Peyer's patch (tissue), 4 donors: ENCODE results near the gene PPARA. TPM values are rescaled to one million over a fixed set of nuclear protein-coding genes. Genes with fewer than 3 reads are reported as not detected.

Experiments used
- DNase-seq, 3 donors: peaks; one replicate each; pipeline ENCODE4 v3.0.0-alpha.2; 2017 to 2019
- H3K27ac ChIP-seq, 4 donors: fragments of 200-600 bp; sonication (generic); one replicate each; pipeline ENCODE4 v1.5.1; 2016 to 2019
- H3K27me3 ChIP-seq, 2 donors: fragments of 200-600 bp; sonication (generic); one replicate each; pipeline ENCODE4 v1.5.1; 2019
- H3K36me3 ChIP-seq, 3 donors: fragments of 200-600 bp; sonication (generic); one replicate each; pipeline ENCODE4 v1.5.1; 2016 to 2019
- H3K4me1 ChIP-seq, 4 donors: fragments of 200-600 bp; sonication (generic); one replicate each; pipeline ENCODE4 v1.5.1; 2016 to 2019
- H3K4me3 ChIP-seq, 4 donors: fragments of 200-600 bp; sonication (generic); 1 replicate in 3 of 4; 2 replicates in 1 of 4; pipeline ENCODE4 v1.5.1; 2016 to 2019; ENCODE audit warnings: mild to moderate bottlenecking in 1 of 4
- H3K9me3 ChIP-seq, 4 donors: fragments of 200-600 bp; sonication (generic); one replicate each; pipeline ENCODE4 v1.5.1; 2016 to 2019; ENCODE audit warnings: mild to moderate bottlenecking in 1 of 4
- POLR2A ChIP-seq, 2 donors: fragments of 450-650 bp; IDR thresholded peaks; one replicate each; pipeline ENCODE4 v1.5.1; 2017; ENCODE audit warnings: antibody characterized with exemption in 2 of 2, mild to moderate bottlenecking in 2 of 2, moderate library complexity in 2 of 2
- total RNA-seq, 4 donors: library from RNA; depleted of rRNA; stranded (reverse); fragments of >200 nt; gene quantifications; one replicate each; pipeline ENCODE4 v1.1.0, GENCODE V29; 2016
- TF ChIP-seq, protein P1 (sequence below), 6 experiments: fragments of 450-650 bp in 4 of 6; fragments of 200-600 bp in 2 of 6; sonication (generic) in 1 of 6; IDR thresholded peaks; one replicate each; pipeline ENCODE4 v1.5.1; 2017 to 2019; ENCODE audit warnings: antibody characterized with exemption in 6 of 6, mild to moderate bottlenecking in 3 of 6, moderate library complexity in 1 of 6

PPARA gene
- total RNA-seq, 4 donors from 2014 or later: 21.5 to 231 (median 189) TPM

DNA sequence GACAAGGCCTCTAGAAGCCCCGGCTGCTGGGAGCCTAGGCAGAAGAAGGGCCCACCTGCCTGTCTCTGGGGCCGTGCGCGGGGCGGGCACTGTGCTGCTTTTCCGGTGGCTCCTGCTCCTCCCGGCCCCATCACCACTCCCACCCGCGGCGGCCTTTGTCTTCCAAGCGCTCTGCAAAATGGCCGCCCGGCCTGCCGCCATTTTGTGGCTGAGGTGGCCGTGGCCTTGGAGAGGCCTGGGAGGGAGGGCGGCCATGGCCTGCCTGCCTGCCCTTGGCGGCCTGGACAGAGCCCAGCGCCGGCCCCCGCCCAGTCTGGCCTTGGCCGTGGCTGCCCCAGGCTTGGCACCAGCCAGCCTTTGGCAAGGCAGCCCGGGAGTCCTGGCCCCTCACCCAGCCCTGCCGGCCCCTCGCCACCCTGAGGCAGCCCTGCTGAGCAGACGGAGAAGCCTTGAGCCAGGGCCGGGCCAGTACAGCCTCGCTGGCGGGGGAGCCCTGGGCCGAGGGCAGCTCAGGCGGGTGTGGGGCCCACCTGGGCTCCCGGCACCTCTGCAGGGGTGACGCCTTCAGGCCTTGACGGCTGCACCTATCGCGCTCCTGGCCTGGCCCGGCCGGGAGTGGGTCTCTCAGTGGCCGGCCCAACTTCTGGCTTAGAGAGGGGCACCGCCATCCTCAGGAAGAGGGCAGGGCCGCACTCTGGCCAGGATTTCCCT lies 46.0 kb upstream of the PPARA start:
- DNase-seq: no peak
- H3K27me3 ChIP-seq: no peaks in the 10 kb centered on the region
- peaks cover 0 to 62% (median 0%) of the 10 kb centered on the region in 3 donors for H3K36me3 ChIP-seq
- no peak overlapping the region for H3K4me3 ChIP-seq
- peaks cover 0 to 67% (median 24%) of the 10 kb centered on the region in 4 donors for H3K4me1 ChIP-seq
- peak overlapping the region; percentile 59 to 97 (median 82) for H3K27ac ChIP-seq
- TF ChIP-seq, protein P1, sequence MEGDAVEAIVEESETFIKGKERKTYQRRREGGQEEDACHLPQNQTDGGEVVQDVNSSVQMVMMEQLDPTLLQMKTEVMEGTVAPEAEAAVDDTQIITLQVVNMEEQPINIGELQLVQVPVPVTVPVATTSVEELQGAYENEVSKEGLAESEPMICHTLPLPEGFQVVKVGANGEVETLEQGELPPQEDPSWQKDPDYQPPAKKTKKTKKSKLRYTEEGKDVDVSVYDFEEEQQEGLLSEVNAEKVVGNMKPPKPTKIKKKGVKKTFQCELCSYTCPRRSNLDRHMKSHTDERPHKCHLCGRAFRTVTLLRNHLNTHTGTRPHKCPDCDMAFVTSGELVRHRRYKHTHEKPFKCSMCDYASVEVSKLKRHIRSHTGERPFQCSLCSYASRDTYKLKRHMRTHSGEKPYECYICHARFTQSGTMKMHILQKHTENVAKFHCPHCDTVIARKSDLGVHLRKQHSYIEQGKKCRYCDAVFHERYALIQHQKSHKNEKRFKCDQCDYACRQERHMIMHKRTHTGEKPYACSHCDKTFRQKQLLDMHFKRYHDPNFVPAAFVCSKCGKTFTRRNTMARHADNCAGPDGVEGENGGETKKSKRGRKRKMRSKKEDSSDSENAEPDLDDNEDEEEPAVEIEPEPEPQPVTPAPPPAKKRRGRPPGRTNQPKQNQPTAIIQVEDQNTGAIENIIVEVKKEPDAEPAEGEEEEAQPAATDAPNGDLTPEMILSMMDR (IDR thresholded peaks at IDR 0.05): no peak
- no peak for TF ChIP-seq POLR2A (IDR thresholded peaks at IDR 0.05)
- H3K9me3 ChIP-seq: no peaks in the 10 kb centered on the region

DNA sequence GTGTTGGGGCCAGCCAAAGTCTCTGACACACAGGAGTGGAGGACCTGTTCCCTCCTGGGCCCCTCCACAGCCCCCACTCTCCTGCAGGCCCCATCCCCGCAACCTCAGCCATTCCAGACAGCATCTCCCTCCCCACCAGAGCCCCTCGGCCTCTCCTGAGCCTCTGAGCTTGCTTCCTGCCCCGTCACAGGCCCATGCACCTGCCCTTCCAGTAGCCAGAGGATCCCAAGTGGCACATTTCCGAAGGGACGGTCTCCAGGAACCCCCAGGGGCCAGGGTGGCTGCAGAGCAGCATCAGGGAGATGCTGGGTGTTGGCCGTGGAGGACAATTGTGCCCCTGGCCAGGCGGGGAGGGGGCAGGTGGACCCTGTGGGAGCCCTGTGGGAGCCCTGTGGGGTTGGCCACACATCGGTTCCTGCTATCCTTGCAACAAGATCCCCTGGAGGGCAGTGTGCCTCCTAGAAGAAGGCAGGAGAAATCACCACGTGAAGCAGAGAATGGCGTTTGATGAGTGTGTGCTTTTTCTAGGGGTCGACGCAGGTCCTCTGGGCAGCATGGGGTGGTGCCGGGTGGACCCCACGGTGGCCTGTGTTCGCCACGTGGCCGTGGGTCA lies 45.3 kb upstream of the PPARA start:
- peak overlapping the region in 1 of 4 donors; percentile 26 for H3K4me3 ChIP-seq
- no peaks in the 10 kb centered on the region for H3K9me3 ChIP-seq
- no peaks in the 10 kb centered on the region for H3K27me3 ChIP-seq
- peak overlapping the region; percentile 59 to 97 (median 82) for H3K27ac ChIP-seq
- H3K4me1 ChIP-seq: peaks cover 0 to 74% (median 24%) of the 10 kb centered on the region in 4 donors
- no peak for DNase-seq
- TF ChIP-seq POLR2A (IDR thresholded peaks at IDR 0.05): no peak
- peaks cover 0 to 62% (median 0%) of the 10 kb centered on the region in 3 donors for H3K36me3 ChIP-seq

DNA sequence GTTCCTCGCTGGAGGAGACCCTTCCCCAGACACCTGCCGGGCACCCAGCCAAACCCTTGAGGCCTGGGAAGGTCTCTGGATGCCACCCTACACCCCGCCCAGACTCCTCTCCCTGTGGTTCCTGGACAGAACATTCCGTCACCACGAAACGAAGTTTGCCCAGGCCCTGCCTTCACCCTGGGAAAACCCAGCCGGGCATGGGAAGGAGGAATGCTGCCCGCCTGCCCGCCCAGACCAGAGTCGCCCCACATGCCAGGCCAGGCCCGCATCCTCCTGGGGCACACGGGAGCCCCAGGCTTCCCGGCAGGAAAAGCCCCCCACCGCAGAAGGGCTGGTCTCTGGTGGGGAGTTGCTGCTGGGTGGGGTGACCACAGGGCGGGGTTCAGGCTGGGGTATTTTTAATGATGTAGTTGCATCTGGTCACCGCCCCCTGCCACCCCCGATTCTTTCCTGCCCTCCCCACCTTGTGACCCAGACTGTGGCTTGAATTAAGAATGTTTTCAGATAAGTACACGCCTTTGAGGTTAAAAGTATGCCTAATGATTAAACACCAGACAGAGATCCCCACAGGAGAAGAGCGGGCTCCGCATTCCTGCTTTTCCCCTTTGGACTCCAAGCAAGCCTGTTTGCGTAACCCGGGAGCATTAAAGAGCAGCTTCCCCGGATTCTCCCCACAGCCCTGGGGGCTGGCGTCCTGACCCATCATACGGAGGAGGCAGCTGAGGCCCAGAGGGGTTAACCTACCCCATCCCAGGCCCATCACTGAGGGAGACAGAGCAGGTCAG lies 44.6 kb upstream of the PPARA start:
- Histone ChIP-seq H3K27ac (peak overlapping the region; percentile 59 to 97 (median 82)), H3K9me3 (no peaks in the 10 kb centered on the region), H3K36me3 (peaks cover 0 to 62% (median 0%) of the 10 kb centered on the region in 3 donors), H3K4me3 (peak overlapping the region in 1 of 4 donors; percentile 26), H3K4me1 (peaks cover 0 to 81% (median 24%) of the 10 kb centered on the region in 4 donors), H3K27me3 (no peaks in the 10 kb centered on the region)
- peak in 1 of 2 donors; percentile 40 for TF ChIP-seq POLR2A (IDR thresholded peaks at IDR 0.05)
- TF ChIP-seq, protein P1 (IDR thresholded peaks at IDR 0.05): no peak
- DNase-seq: peak in 2 of 3 donors; percentile 85

DNA sequence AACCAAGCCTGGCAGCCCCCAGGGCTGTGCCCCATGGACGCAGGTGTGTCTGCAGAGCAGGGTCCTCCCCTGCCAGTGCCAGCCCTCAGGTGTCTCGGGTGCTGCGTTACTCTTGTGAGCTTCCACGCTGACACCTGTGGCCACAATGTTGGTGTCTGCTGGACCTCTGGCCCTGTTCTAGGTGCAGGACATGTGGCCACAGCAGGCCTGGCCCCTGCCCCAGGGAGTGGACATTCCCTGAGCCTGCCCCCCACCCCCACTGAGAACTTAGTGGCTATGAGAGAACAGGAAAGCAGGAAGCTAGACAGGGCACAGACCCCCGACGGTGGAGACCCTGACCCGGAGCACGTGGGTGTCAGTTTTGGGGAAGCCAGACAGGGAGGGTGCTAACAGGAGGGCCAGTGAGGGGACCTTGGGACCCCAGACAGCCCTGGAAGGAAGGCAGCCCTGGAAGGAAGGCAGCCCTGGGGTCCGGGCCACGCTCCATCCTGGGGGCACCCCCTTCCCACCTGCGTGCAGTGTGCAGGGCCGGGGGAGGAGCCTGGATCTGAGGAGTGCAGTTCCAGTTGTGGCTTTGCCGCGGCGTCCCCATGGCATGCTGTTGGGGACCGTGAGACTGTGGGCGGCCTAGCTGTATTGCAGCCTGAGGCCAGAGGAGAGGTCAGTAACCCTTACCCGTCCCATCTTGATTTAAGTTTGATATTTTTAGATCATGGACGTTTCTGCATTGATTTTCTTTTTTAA lies 43.9 kb upstream of the PPARA start:
- Histone ChIP-seq H3K27me3 (no peaks in the 10 kb centered on the region), H3K36me3 (peaks cover 0 to 61% (median 0%) of the 10 kb centered on the region in 3 donors), H3K4me1 (peaks cover 0 to 86% (median 24%) of the 10 kb centered on the region in 4 donors), H3K27ac (peak overlapping the region; percentile 59 to 97 (median 82)), H3K4me3 (peak overlapping the region in 1 of 4 donors; percentile 20), H3K9me3 (no peaks in the 10 kb centered on the region)
- no peak for TF ChIP-seq POLR2A (IDR thresholded peaks at IDR 0.05)
- TF ChIP-seq, protein P1 (IDR thresholded peaks at IDR 0.05): no peak
- no peak for DNase-seq

DNA sequence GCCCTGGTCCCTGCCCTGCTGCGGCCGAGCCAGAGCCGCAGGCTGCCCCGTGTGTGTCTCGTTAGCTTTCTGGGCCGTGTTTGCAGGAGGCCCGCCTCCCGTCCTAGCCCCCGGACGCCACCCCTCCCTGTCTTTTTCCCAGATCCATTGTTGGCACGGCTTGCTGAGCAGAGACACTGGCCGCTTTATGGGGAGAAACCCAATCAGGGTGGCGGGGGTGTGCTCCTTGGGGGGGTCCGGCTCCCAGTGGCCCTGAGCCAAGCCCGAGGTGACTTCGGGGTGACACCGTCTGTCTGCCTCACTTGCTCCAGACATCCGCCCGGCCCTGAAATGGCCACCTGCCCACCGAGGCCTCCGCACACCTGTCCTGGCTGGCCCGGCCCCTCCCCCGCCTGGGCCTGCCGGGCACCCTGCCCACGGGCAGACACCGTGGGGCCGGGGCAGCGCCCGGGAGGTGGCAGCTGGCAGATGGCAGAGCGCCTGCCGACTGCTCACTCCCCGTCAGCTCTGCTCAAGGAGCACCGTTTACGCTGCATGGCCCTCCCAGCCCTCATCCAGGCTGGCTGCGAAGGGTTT lies 43.1 kb upstream of the PPARA start:
- Histone ChIP-seq H3K4me3 (no peak overlapping the region), H3K27me3 (no peaks in the 10 kb centered on the region), H3K4me1 (peaks cover 0 to 93% (median 24%) of the 10 kb centered on the region in 4 donors), H3K27ac (peak overlapping the region; percentile 19 to 97 (median 74)), H3K36me3 (peaks cover 0 to 61% (median 0%) of the 10 kb centered on the region in 3 donors), H3K9me3 (no peaks in the 10 kb centered on the region)
- peak in 1 of 2 donors; percentile 21 for TF ChIP-seq POLR2A (IDR thresholded peaks at IDR 0.05)
- TF ChIP-seq, protein P1 (IDR thresholded peaks at IDR 0.05): no peak
- DNase-seq: peak in 1 of 3 donors; percentile 78
